Duodenal mucosa (tissue), 2 donors: Measurements from ENCODE around the gene SERPINE1.
"Not testable (repeated sequence)": the region's sequence is repeated elsewhere in the genome, so short reads cannot be mapped to it uniquely, and the experiment has no call there.

Experiments used
- H3K27ac ChIP-seq: one replicate; pipeline ENCODE4 v1.7.0; 2013; ENCODE audit warnings: low read depth, low read length
- H3K27me3 ChIP-seq, 2 donors: one replicate each; pipeline ENCODE4 v1.7.0; 2013; ENCODE audit warnings: low read length in 2 of 2, control low read depth in 1 of 2; ENCODE audit not compliant: insufficient read depth in 2 of 2, control insufficient read depth in 1 of 2
- H3K36me3 ChIP-seq, 2 donors: one replicate each; pipeline ENCODE4 v1.7.0; 2013; ENCODE audit warnings: low read length in 2 of 2, control low read depth in 1 of 2; ENCODE audit not compliant: insufficient read depth in 2 of 2, control insufficient read depth in 1 of 2
- H3K4me1 ChIP-seq, 2 donors: one replicate each; pipeline ENCODE4 v1.7.0; 2013; ENCODE audit warnings: low read length in 2 of 2, control low read depth in 1 of 2; ENCODE audit not compliant: insufficient read depth in 2 of 2, control insufficient read depth in 1 of 2
- H3K4me3 ChIP-seq, 2 donors: one replicate each; pipeline ENCODE4 v1.7.0; 2013; ENCODE audit warnings: low read length in 2 of 2, low read depth in 1 of 2
- H3K9ac ChIP-seq, 2 donors: one replicate each; pipeline ENCODE4 v1.7.0; 2013; ENCODE audit warnings: low read length in 2 of 2, low read depth in 1 of 2
- H3K9me3 ChIP-seq, 2 donors: one replicate each; pipeline ENCODE4 v1.7.0; 2013; ENCODE audit warnings: low read length in 2 of 2, control low read depth in 1 of 2; ENCODE audit not compliant: control insufficient read depth in 1 of 2

Gene SERPINE1

DNA sequence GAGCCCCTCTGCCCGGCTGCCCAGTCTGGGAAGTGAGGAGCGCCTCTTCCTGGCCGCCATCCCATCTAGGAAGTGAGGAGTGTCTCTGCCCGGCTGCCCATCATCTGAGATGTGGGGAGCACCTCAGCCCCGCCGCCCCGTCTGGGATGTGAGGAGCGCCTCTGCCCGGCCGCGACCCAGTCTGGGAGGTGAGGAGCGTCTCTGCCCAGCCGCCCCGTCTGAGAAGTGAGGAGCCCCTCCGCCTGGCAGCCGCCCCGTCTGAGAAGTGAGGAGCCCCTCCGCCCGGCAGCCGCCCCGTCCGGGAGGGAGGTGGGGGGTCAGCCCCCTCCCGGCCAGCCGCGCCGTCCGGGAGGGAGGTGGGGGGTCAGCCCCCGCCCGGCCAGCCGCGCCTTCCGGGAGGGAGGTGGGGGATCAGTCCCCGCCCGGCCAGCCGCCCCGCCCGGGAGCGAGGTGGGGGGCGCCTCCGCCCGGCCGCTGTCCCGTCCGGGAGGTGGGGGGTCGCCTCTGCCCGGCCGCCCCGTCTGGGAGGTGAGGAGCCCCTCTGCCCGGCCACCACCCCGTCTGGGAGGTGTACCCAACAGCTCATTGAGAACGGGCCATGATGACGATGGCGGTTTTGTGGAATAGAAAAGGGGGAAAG is 34.5 kb upstream of the SERPINE1 start:
- H3K4me3 ChIP-seq, H3K9me3 ChIP-seq, H3K9ac ChIP-seq, H3K27me3 ChIP-seq, H3K27ac ChIP-seq: not testable (repeated sequence)
- H3K4me1 ChIP-seq, result peaks cover 0 to 13% of the 10 kb centered on the region in 2 donors
- H3K36me3 ChIP-seq, result peaks cover 6 to 31% of the 10 kb centered on the region in 2 donors

DNA sequence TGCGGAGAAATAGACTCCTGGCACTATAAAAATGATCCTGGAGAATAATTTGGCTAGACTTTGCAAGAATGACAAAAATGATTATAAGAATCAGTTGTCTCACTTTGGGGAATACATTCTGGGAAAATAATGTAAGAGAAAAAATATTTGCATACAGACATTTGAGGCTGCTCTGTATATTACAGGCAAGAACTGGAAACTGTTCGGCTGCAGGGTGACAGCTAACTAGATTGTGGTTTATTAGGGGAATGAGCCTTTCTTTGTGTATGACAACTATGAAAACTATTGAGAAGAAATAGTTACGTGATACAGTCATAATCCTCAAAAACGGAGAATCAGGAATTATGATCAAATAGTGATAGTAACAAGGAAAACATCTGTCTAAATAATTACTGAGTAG is 33.0 kb upstream of the SERPINE1 start:
- H3K4me1 ChIP-seq, result peaks cover 0 to 13% of the 10 kb centered on the region in 2 donors
- H3K27me3 ChIP-seq, result peaks cover 0 to 3% of the 10 kb centered on the region in 2 donors
- H3K9me3 ChIP-seq, result no peaks in the 10 kb centered on the region
- no peak overlapping the region for H3K27ac ChIP-seq
- no peak overlapping the region for H3K4me3 ChIP-seq
- H3K36me3 ChIP-seq, result peaks cover 2 to 16% of the 10 kb centered on the region in 2 donors
- no peak overlapping the region for H3K9ac ChIP-seq

DNA sequence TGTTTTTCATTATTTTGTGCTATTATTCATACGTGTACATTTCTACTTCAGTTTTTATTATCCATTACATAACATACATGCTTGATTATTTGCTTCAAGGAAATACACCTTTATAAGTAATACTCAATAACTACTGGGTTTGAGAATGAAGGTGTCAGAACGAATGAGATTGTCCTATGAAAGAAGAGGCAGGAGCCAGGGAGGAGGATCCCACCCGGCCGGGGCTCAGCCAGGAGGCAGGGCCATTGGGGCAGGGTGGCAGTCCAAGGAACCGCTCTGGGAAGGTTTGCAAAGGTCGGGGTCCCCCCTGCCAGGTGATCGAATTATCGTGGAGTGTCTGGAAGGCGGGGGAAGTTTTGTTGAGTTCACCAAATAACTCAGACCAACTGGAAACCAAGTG is 32.5 kb upstream of the SERPINE1 start:
- peaks cover 2 to 12% of the 10 kb centered on the region in 2 donors for H3K36me3 ChIP-seq
- peaks cover 0 to 3% of the 10 kb centered on the region in 2 donors for H3K27me3 ChIP-seq
- no peak overlapping the region for H3K4me3 ChIP-seq
- H3K4me1 ChIP-seq, result peaks cover 0 to 10% of the 10 kb centered on the region in 2 donors
- H3K27ac ChIP-seq, result no peak overlapping the region
- no peak overlapping the region for H3K9ac ChIP-seq
- H3K9me3 ChIP-seq, result no peaks in the 10 kb centered on the region

DNA sequence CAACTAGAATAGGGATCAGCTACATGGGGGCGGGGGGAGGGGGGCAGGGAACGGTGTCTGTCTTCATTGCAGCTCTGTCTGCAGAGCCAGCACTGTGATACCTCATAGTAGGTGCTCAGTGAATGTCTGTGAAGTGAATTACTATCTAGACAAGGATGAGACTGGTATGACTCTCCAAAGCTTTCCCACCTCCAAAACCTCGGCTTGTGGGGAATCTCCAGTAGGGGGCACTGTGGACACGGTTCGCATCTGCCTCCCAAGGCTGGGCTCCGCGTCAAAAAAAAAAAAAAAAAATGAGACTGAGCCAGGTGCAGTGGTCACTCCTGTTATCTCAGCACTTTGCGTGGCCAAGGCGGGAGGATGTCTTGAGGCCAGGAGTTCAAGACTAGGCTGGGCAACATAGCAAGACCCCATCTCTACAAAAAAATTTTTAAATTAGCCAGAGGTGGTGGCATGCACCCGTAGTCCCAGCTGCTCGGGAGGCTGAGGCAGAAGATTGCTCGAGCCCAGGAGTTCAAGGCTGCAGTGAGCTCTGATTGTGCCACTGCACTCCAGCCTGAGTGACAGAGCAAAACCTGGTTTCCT is 32.0 kb upstream of the SERPINE1 start:
- Histone ChIP-seq H3K27me3 (peaks cover 0 to 3% of the 10 kb centered on the region in 2 donors), H3K4me1 (peaks cover 0 to 8% of the 10 kb centered on the region in 2 donors), H3K4me3 (no peak overlapping the region), H3K27ac (no peak overlapping the region), H3K36me3 (peaks cover 2 to 7% of the 10 kb centered on the region in 2 donors), H3K9ac (no peak overlapping the region), H3K9me3 (no peaks in the 10 kb centered on the region)

DNA sequence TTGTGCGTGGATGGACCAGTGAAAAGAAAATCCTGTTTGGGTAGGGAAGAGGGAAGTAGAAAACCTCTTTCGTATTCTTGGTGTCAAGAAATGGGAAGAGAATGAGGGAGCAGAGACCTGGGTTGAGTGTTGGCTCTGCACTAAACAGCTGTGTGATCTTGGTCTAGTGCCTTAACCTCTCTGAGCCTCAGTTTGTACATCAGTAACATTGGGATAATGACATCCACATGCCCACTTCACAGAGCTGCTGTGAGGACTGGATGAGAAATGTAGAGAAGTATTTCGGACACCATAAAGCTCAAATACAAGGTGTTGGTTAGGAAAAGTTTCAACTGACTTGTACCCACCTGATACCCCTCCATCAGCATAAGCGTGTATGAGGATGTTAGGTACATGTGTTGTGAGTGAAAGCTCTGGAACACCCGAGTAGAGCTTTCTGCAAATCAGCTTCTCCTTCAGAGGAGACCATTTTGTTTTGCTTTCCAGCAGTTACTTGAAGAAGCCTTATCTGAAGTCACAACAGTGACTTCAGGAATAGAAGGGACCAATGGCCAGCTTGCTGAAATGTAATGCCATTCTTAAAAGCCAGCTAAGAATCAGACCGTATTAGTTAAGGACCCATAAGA is 30.5 kb upstream of the SERPINE1 start:
- peaks cover 0 to 11% of the 10 kb centered on the region in 2 donors for H3K27me3 ChIP-seq
- no peak overlapping the region for H3K4me3 ChIP-seq
- H3K9ac ChIP-seq, result no peak overlapping the region
- H3K9me3 ChIP-seq, result no peaks in the 10 kb centered on the region
- no peak overlapping the region for H3K27ac ChIP-seq
- peaks cover 0 to 14% of the 10 kb centered on the region in 2 donors for H3K4me1 ChIP-seq
- H3K36me3 ChIP-seq, result no peaks in the 10 kb centered on the region

DNA sequence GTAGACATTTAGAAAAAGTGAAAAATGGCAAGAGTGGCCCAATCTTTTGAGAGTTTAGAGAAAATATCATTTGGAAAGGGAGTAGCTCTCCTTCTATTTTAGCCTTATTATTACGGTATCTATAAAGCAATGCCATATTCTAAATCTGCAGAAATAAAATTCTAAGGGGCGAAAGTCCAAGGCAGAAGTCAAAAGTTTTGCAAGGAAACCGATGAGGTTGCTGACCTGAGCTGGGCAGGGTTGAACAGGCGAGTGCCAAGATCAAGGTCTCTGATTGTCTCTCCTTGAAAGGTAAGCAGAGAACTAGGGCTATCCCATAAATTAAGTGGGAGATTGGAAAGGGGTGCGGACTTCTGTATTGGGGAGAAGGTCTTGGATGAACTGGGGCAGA is 30.0 kb upstream of the SERPINE1 start:
- Histone ChIP-seq H3K36me3 (no peaks in the 10 kb centered on the region), H3K9me3 (no peaks in the 10 kb centered on the region), H3K27me3 (peaks cover 0 to 11% of the 10 kb centered on the region in 2 donors), H3K4me3 (no peak overlapping the region), H3K4me1 (peaks cover 0 to 14% of the 10 kb centered on the region in 2 donors), H3K9ac (no peak overlapping the region), H3K27ac (no peak overlapping the region)

DNA sequence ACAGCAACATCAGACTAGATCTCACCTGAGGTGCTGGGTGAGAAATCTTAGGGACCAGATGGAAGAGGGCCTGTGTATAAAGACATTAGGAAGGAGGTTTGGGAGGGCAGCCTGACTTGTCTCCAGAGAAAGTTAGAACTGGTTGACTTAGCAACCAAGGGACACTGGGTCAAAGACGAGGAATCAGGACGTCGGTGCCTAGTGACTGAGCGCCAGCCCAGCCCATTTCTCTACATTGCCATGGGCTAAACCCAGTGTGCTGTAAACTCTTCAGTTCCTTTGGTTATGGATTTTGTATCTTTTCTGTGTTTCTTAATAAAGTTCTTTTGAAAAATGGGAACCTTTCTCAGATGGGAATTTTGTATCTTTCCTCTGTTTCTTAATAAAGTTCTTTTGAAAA is 29.3 kb upstream of the SERPINE1 start:
- peaks cover 0 to 15% of the 10 kb centered on the region in 2 donors for H3K4me1 ChIP-seq
- no peaks in the 10 kb centered on the region for H3K36me3 ChIP-seq
- H3K4me3 ChIP-seq, result no peak overlapping the region
- H3K27me3 ChIP-seq, result peaks cover 0 to 11% of the 10 kb centered on the region in 2 donors
- no peak overlapping the region for H3K9ac ChIP-seq
- no peak overlapping the region for H3K27ac ChIP-seq
- H3K9me3 ChIP-seq, result no peaks in the 10 kb centered on the region

DNA sequence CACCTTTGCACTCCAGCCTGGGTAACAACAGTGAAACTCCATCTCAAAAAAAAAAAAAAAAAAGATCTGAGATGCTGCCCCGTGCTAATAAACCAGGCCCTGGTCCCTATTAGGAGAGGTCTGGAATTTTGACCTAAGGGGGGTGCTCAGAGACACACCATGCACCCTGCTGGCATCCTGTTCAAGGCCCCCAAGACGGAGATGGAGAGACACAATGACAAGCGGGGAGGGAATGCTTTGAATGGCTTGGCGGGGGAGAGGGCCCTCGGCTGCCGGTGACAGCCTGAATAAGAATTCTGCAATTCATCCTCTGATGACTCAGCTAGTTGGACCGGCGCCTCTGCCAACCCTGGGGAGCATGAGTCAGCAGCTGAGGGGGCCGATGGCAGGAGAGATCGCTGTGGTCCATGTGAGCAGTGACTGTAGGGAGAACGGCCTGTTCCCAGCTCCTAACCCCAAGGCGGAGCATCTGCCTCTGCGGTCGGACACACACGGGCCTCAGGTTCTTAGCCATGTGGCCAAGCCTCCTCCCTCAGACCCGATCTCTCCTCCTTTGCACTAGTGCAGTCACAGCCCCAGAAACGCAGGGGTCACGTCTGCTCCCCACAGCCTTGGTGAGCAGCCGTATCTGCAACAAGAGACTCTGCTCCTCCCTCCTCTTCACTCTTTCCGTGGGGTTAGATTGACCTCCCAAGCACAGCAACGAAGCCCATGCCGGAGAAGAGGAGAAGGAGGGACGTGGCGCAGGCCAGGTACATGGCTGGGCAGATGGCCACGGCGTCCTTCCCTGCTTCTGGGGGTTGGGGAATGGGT is 26.7 kb upstream of the SERPINE1 start:
- no peak overlapping the region for H3K4me3 ChIP-seq

DNA sequence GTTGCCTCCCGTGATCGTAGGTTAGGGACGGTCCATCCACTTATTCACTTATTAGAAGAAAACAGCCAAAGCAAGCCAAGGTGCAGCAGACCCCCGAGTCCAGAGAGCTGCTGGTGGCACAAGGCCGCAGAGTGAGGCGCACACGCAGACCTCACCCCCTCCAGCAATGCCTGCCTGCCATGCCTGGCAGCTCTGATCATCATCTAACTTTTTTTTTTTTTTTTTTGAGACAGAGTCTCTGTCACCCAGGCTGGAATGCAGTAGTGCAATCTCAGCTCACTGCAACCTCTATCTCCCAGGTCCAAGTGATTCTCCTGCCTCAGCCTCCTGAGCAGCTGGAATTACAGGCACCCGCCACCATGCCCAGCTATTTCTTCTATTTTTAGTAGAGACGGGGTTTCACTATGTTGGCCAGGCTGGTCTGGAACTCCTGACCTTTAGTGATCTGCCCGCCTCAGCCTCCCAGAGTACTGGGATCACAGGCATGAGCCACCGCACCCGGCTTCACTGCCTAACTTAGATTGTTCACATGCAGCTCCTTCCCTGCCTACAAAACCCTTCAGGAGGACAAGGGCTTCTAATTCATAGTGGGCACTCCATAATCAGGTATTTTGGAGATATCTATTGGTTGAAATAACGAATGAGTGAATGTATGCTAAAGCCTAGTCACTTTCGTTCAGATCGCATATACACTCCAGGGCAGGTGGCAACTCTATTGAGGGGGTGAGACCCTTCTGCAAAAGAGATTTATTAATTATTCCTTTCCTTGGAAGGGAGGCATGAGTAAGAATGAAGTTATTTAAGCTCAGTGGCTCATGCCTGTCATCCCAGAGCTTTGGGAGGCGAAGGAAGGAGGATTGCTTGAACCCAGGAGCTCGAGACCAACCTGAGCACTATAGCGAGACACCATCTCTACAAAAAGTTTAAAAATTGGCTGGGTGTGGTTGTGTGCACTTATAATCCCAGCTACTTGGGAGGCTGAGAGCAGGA is 25.8 kb upstream of the SERPINE1 start:
- Histone ChIP-seq H3K4me3 (no peak overlapping the region), H3K27ac (no peak overlapping the region), H3K27me3 (peaks cover 0 to 8% of the 10 kb centered on the region in 2 donors), H3K9me3 (no peaks in the 10 kb centered on the region), H3K4me1 (peaks cover 5 to 22% of the 10 kb centered on the region in 2 donors), H3K9ac (no peak overlapping the region), H3K36me3 (no peaks in the 10 kb centered on the region)

More for the DNA sequence above, 26.7 kb upstream of the SERPINE1 start:
- Histone ChIP-seq H3K9ac (no peak overlapping the region), H3K4me1 (peaks cover 5 to 22% of the 10 kb centered on the region in 2 donors), H3K36me3 (no peaks in the 10 kb centered on the region), H3K9me3 (no peaks in the 10 kb centered on the region), H3K27me3 (peaks cover 0 to 11% of the 10 kb centered on the region in 2 donors), H3K27ac (no peak overlapping the region)
